Ishikawa (cell line): Measurements from ENCODE around the gene C19orf53.

Source experiments
- CEBPB ChIP-seq: IDR thresholded peaks from 2 replicates; pipeline ENCODE4 v1.6.1; 2012
- CREB1 ChIP-seq: IDR thresholded peaks from 2 replicates; pipeline ENCODE4 v1.6.1; 2012; ENCODE audit warnings: low read depth
- EGR1 ChIP-seq: IDR thresholded peaks from 2 replicates; pipeline ENCODE4 v1.6.1; 2012
- EP300 ChIP-seq: IDR thresholded peaks from 2 replicates; pipeline ENCODE4 v1.6.1; 2012; ENCODE audit warnings: borderline replicate concordance
- FOXM1 ChIP-seq: IDR thresholded peaks from 2 replicates; pipeline ENCODE4 v1.6.1; 2012; ENCODE audit warnings: low read depth, borderline replicate concordance
- MAX ChIP-seq: IDR thresholded peaks from 2 replicates; pipeline ENCODE4 v1.6.1; 2012
- NFIC ChIP-seq: IDR thresholded peaks from 2 replicates; pipeline ENCODE4 v1.6.1; 2012
- RAD21 ChIP-seq: IDR thresholded peaks from 2 replicates; pipeline ENCODE4 v1.6.1; 2012; ENCODE audit warnings: low read depth
- REST ChIP-seq: IDR thresholded peaks from 2 replicates; pipeline ENCODE4 v1.6.1; 2012; ENCODE audit warnings: low read depth, mild to moderate bottlenecking
- TAF1 ChIP-seq: IDR thresholded peaks from 2 replicates; pipeline ENCODE4 v1.6.1; 2012; ENCODE audit warnings: low read depth, mild to moderate bottlenecking
- TCF12 ChIP-seq: IDR thresholded peaks from 2 replicates; pipeline ENCODE4 v1.6.1; 2012; ENCODE audit warnings: low read depth
- TEAD4 ChIP-seq: IDR thresholded peaks from 2 replicates; pipeline ENCODE4 v1.6.1; 2012
- USF1 ChIP-seq: IDR thresholded peaks from 2 replicates; pipeline ENCODE4 v1.6.1; 2012
- YY1 ChIP-seq: IDR thresholded peaks from 2 replicates; pipeline ENCODE4 v1.6.1; 2012; ENCODE audit warnings: low read depth
- ZBTB7A ChIP-seq: IDR thresholded peaks from 2 replicates; pipeline ENCODE4 v1.6.1; 2012; ENCODE audit warnings: low read depth

The C19orf53 gene

GRCh38 chr19:13732337-13732736 is 41.9 kb upstream of the C19orf53 start:
- TF ChIP-seq MAX (no peak), NFIC (no peak), CEBPB (no peak), ZBTB7A (no peak), FOXM1 (no peak), CREB1 (no peak)

- TF ChIP-seq ZBTB7A: no peak
- TF ChIP-seq EP300: no peak
- TF ChIP-seq RAD21: no peak
- TF ChIP-seq REST: no peak
- TF ChIP-seq USF1: no peak
These were observed 39.5 kb upstream of the C19orf53 start for GRCh38 chr19:13734751-13735150.

GRCh38 chr19:13738073-13738472 is 36.2 kb upstream of the C19orf53 start:
- TF ChIP-seq TAF1 (no peak), NFIC (no peak), RAD21 (no peak), CREB1 (no peak), CEBPB (no peak), TEAD4 (no peak), ZBTB7A (no peak), REST (no peak), TCF12 (no peak), EP300 (no peak), FOXM1 (no peak), YY1 (no peak), MAX (no peak), EGR1 (no peak), USF1 (no peak)

- no peak for TF ChIP-seq TAF1
- TF ChIP-seq TEAD4: no peak
- TF ChIP-seq REST: no peak
- TF ChIP-seq RAD21: no peak
- no peak for TF ChIP-seq TCF12
- TF ChIP-seq USF1: no peak
- no peak for TF ChIP-seq CREB1
- no peak for TF ChIP-seq ZBTB7A
- TF ChIP-seq YY1: no peak
- no peak for TF ChIP-seq EP300
- no peak for TF ChIP-seq NFIC
- TF ChIP-seq MAX: no peak
- TF ChIP-seq EGR1: no peak
- no peak for TF ChIP-seq CEBPB
- TF ChIP-seq FOXM1: no peak
These were observed 32.4 kb upstream of the C19orf53 start for GRCh38 chr19:13741893-13742292.
